Loucy (cell line): ENCODE results near the gene DSCAML1.

ENCODE experiments used
- H2AFZ ChIP-seq: fragments of 200-600 bp; sonication (generic); 2 replicates; pipeline ENCODE4 v1.6.0; 2016; ENCODE audit warnings: antibody characterized with exemption, mild to moderate bottlenecking, low read length, moderate library complexity
- H3F3A ChIP-seq: fragments of 200-600 bp; 2 replicates; pipeline ENCODE4 v1.6.0; 2016; ENCODE audit warnings: antibody characterized with exemption, low read depth, mild to moderate bottlenecking
- H3K27me3 ChIP-seq: fragments of 200-600 bp; sonication (generic); 2 replicates; pipeline ENCODE4 v1.6.1; 2014; ENCODE audit warnings: low read length, mild to moderate bottlenecking; ENCODE audit not compliant: insufficient read depth, poor library complexity, severe bottlenecking
- H3K36me3 ChIP-seq: fragments of 200-600 bp; sonication (generic); 2 replicates; pipeline ENCODE4 v1.6.1; 2016; ENCODE audit warnings: low read length; ENCODE audit not compliant: insufficient read depth
- H3K4me1 ChIP-seq: fragments of 200-600 bp; sonication (generic); 2 replicates; pipeline ENCODE4 v1.5.1; 2014; ENCODE audit warnings: low read length, mild to moderate bottlenecking; ENCODE audit not compliant: insufficient read depth, poor library complexity, severe bottlenecking
- H3K4me2 ChIP-seq: fragments of 200-600 bp; sonication (generic); 2 replicates; pipeline ENCODE4 v1.6.0; 2014; ENCODE audit warnings: antibody characterized with exemption, low read length, low read depth, mild to moderate bottlenecking; ENCODE audit not compliant: poor library complexity, severe bottlenecking
- H3K4me3 ChIP-seq: fragments of 200-600 bp; sonication (generic); 2 replicates; pipeline ENCODE4 v1.5.1; 2014; ENCODE audit warnings: low read length, mild to moderate bottlenecking, mixed read lengths; ENCODE audit not compliant: poor library complexity, severe bottlenecking
- H3K79me2 ChIP-seq: fragments of 200-600 bp; sonication (generic); 2 replicates; pipeline ENCODE4 v1.6.1; 2014; ENCODE audit warnings: low read length; ENCODE audit not compliant: insufficient read depth
- H3K9ac ChIP-seq: fragments of 200-600 bp; sonication (generic); 2 replicates; pipeline ENCODE4 v1.6.0; 2014; ENCODE audit warnings: mild to moderate bottlenecking, low read depth, low read length, moderate library complexity; ENCODE audit not compliant: poor library complexity, severe bottlenecking
- H3K9me2 ChIP-seq: fragments of 200-600 bp; sonication (generic); replicated peaks from 2 replicates; pipeline ENCODE4 v1.6.1; 2016; ENCODE audit warnings: low read depth, low read length, mixed read lengths
- H3K9me3 ChIP-seq: fragments of 200-600 bp; sonication (generic); 2 replicates; pipeline ENCODE4 v1.6.1; 2014; ENCODE audit warnings: mild to moderate bottlenecking, antibody characterized with exemption, low read length, low read depth; ENCODE audit not compliant: insufficient read depth
- H4K20me1 ChIP-seq: fragments of 200-600 bp; sonication (generic); 2 replicates; pipeline ENCODE4 v1.6.0; 2014; ENCODE audit warnings: antibody characterized with exemption, low read length, mild to moderate bottlenecking; ENCODE audit not compliant: insufficient read depth, poor library complexity, severe bottlenecking
- CTCF ChIP-seq: fragments of 200-600 bp; sonication (generic); conservative IDR thresholded peaks from 2 replicates; pipeline ENCODE4 v1.5.1; 2014; ENCODE audit warnings: mild to moderate bottlenecking, antibody characterized with exemption, low read length
- EZH2phosphoT487 ChIP-seq: fragments of 200-600 bp; IDR thresholded peaks from 2 replicates; pipeline ENCODE4 v1.6.1; 2018; ENCODE audit warnings: antibody characterized with exemption, mild to moderate bottlenecking, moderate library complexity, borderline replicate concordance

Gene DSCAML1

GRCh38 chr11:117483372-117483771 lies 313.6 kb downstream of the DSCAML1 start:
- H3K79me2 ChIP-seq = no peaks in the 10 kb centered on the region
- TF ChIP-seq EZH2phosphoT487 (no peak), CTCF (no peak)
- H3K9me3 ChIP-seq = no peaks in the 10 kb centered on the region
- H3F3A ChIP-seq = no peaks in the 10 kb centered on the region
- H4K20me1 ChIP-seq = no peaks in the 10 kb centered on the region
- H3K36me3 ChIP-seq = no peaks in the 10 kb centered on the region
- no peaks in the 10 kb centered on the region for H3K27me3 ChIP-seq
- H3K4me1 ChIP-seq = no peaks in the 10 kb centered on the region
- H3K9me2 ChIP-seq = no peaks in the 10 kb centered on the region
- H3K4me2 ChIP-seq = no peak overlapping the region
- H3K9ac ChIP-seq = no peak overlapping the region
- no peak overlapping the region for H2AFZ ChIP-seq
- no peak overlapping the region for H3K4me3 ChIP-seq

- H3K4me2 ChIP-seq = no peak overlapping the region
- H3K9me3 ChIP-seq = no peaks in the 10 kb centered on the region
- no peak overlapping the region for H3K9ac ChIP-seq
- H3F3A ChIP-seq = no peaks in the 10 kb centered on the region
- no peaks in the 10 kb centered on the region for H3K27me3 ChIP-seq
- H3K9me2 ChIP-seq = no peaks in the 10 kb centered on the region
- H3K4me3 ChIP-seq = no peak overlapping the region
- no peaks in the 10 kb centered on the region for H3K79me2 ChIP-seq
- H3K36me3 ChIP-seq = no peaks in the 10 kb centered on the region
- no peaks in the 10 kb centered on the region for H3K4me1 ChIP-seq
- TF ChIP-seq CTCF = no peak
- no peak for TF ChIP-seq EZH2phosphoT487
- no peak overlapping the region for H2AFZ ChIP-seq
- no peaks in the 10 kb centered on the region for H4K20me1 ChIP-seq
These were observed 314.1 kb downstream of the DSCAML1 start for GRCh38 chr11:117482881-117483280.

- H4K20me1 ChIP-seq = no peaks in the 10 kb centered on the region
- TF ChIP-seq EZH2phosphoT487 = no peak
- no peak for TF ChIP-seq CTCF
- H3K79me2 ChIP-seq = no peaks in the 10 kb centered on the region
- no peaks in the 10 kb centered on the region for H3K4me1 ChIP-seq
- H3K9me2 ChIP-seq = no peaks in the 10 kb centered on the region
- no peaks in the 10 kb centered on the region for H3K9me3 ChIP-seq
- no peaks in the 10 kb centered on the region for H3K27me3 ChIP-seq
- H3K36me3 ChIP-seq = no peaks in the 10 kb centered on the region
- H3K9ac ChIP-seq = no peak overlapping the region
- no peak overlapping the region for H3K4me2 ChIP-seq
- H3K4me3 ChIP-seq = no peak overlapping the region
- H2AFZ ChIP-seq = no peak overlapping the region
- no peaks in the 10 kb centered on the region for H3F3A ChIP-seq
These were observed 315.1 kb downstream of the DSCAML1 start for GRCh38 chr11:117481885-117482284.
